ENCODE data around the gene DNHD1. TPM values are rescaled to one million over a fixed set of nuclear protein-coding genes. Genes with fewer than 3 reads are reported as not detected.

The DNHD1 gene
- total RNA-seq, 1 donor from 2014 or later: 9.9 TPM

- Mint-ChIP-seq H3K27me3 (no peaks in the 10 kb centered on the region), H3K27ac (no peak overlapping the region), H3K36me3 (peaks cover 7% of the 10 kb centered on the region), H3K4me3 (no peak overlapping the region), H3K4me1 (ENCODE audit: unreplicated experiment) (no peaks in the 10 kb centered on the region), H3K9me3 (no peaks in the 10 kb centered on the region)
- TF ChIP-seq CTCF (conservative IDR thresholded peaks at IDR 0.05): no peak
- DNase-seq (ENCODE audit: extremely low spot score, unreplicated experiment): no peak
These were observed 66.1 kb downstream of the DNHD1 start for GRCh38 chr11:6563121-6563619.

GRCh38 chr11:6563667-6564066 is 66.6 kb downstream of the DNHD1 start:
- DNase-seq (ENCODE audit: extremely low spot score, unreplicated experiment): no peak
- no peak for TF ChIP-seq CTCF (conservative IDR thresholded peaks at IDR 0.05)

GRCh38 chr11:6565325-6565724 is 68.2 kb downstream of the DNHD1 start:
- Mint-ChIP-seq H3K27me3 (no peaks in the 10 kb centered on the region), H3K36me3 (peaks cover 11% of the 10 kb centered on the region), H3K4me1 (ENCODE audit: unreplicated experiment) (peaks cover 6% of the 10 kb centered on the region), H3K4me3 (no peak overlapping the region), H3K27ac (no peak overlapping the region), H3K9me3 (no peaks in the 10 kb centered on the region)
- no peak for TF ChIP-seq CTCF (conservative IDR thresholded peaks at IDR 0.05)
- no peak for DNase-seq (ENCODE audit: extremely low spot score, unreplicated experiment)

More at GRCh38 chr11:6563667-6564066, 66.6 kb downstream of the DNHD1 start:
- H3K4me3 Mint-ChIP-seq: no peak overlapping the region
- H3K4me1 Mint-ChIP-seq (ENCODE audit: unreplicated experiment): peaks cover 2% of the 10 kb centered on the region
- no peaks in the 10 kb centered on the region for H3K9me3 Mint-ChIP-seq
- H3K36me3 Mint-ChIP-seq: peaks cover 7% of the 10 kb centered on the region
- no peaks in the 10 kb centered on the region for H3K27me3 Mint-ChIP-seq
- no peak overlapping the region for H3K27ac Mint-ChIP-seq

GRCh38 chr11:6565988-6566703 is 69.1 kb downstream of the DNHD1 start:
- peaks cover 11% of the 10 kb centered on the region for H3K36me3 Mint-ChIP-seq
- H3K4me1 Mint-ChIP-seq (ENCODE audit: unreplicated experiment): peaks cover 6% of the 10 kb centered on the region
- no peaks in the 10 kb centered on the region for H3K9me3 Mint-ChIP-seq
- H3K27ac Mint-ChIP-seq: no peak overlapping the region
- no peak overlapping the region for H3K4me3 Mint-ChIP-seq
- no peaks in the 10 kb centered on the region for H3K27me3 Mint-ChIP-seq
- no peak for TF ChIP-seq CTCF (conservative IDR thresholded peaks at IDR 0.05)
- no peak for DNase-seq (ENCODE audit: extremely low spot score, unreplicated experiment)

- no peak for TF ChIP-seq CTCF (conservative IDR thresholded peaks at IDR 0.05)
- no peak for DNase-seq (ENCODE audit: extremely low spot score, unreplicated experiment)
- H3K27me3 Mint-ChIP-seq: no peaks in the 10 kb centered on the region
- H3K9me3 Mint-ChIP-seq: no peaks in the 10 kb centered on the region
- H3K36me3 Mint-ChIP-seq: peaks cover 13% of the 10 kb centered on the region
- H3K4me1 Mint-ChIP-seq (ENCODE audit: unreplicated experiment): peaks cover 6% of the 10 kb centered on the region
- no peak overlapping the region for H3K27ac Mint-ChIP-seq
- no peak overlapping the region for H3K4me3 Mint-ChIP-seq
These were observed 69.8 kb downstream of the DNHD1 start for GRCh38 chr11:6566704-6567370.
